Stimulated activated naive CD4-positive, alpha-beta T cell (primary cell): Measurements from ENCODE around the gene ULK4.
"Not testable (repeated sequence)": the region's sequence is repeated elsewhere in the genome, so short reads cannot be mapped to it uniquely, and the experiment has no call there.

ENCODE experiments used
- DNase-seq, 6 experiments: peaks; one replicate each; lab custom pipeline; 2025; lab: John Stamatoyannopoulos, UW

Gene ULK4

DNA sequence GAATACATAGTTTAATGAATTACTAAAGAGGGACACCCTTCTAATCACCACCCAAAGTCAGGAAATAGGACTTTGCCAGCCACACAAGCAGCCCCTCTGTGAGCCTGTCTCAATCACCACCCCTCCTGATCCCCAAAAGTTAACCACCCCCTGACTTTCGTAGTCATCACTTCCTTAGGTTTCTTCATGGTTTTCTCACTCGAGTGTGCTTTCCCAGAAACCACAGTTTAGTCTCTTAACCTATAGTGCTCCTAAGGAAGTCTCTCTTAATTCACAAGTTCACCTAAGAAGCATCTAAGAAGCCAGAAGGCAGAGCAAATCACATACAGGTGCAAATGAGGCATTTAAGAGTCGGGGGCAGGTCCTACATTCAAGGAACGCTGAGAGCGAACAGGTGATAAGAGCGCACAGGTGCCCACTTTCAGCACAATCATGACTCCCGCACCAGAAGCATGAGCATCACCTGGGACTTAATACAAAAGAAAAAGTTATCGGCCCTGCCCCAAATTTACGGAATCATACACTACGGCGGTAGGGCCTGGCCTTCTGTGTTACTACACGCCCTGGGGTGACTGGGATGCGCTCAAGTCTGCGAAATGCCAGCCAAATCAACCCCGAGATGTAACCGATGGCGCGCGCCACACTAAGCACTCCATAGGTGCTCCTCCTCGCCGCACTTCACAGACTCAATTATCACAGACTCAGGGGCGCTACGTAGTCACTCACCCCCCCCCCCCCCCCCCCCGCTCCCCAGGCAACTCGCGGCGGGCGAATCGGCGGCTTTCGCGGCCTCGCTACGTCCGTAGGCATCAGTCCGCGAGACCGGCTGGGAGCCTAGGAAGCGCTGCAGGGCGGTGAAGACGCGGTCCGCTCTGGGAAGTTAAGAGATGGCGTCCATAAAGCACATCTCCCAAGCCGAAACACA, 815 bp downstream of the ULK4 start:
- DNase-seq = peak; percentile 60 to 78 (median 68)

- no peak for DNase-seq
These were observed 5.3 kb downstream of the ULK4 start for GRCh38 chr3:41956574-41956973.

DNA sequence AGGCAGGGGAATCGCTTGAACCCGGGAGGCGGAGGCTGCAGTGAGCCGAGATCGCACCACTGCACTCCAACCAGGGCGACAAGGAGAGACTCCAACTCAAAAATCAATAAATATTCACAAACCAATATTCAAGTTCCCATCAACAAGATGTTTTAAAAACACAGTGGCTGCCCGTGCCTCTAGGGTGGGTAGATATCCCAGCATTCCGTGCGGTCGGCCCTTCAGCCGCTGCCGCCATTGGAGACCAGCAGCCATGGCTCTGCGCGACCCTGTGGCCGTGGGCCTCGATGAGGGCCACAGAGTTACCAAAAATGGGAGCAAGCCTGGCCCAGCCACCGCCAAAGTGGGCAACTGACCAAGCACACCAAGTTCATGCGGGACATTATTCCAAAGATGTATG, 6.7 kb downstream of the ULK4 start:
- no peak for DNase-seq

DNA sequence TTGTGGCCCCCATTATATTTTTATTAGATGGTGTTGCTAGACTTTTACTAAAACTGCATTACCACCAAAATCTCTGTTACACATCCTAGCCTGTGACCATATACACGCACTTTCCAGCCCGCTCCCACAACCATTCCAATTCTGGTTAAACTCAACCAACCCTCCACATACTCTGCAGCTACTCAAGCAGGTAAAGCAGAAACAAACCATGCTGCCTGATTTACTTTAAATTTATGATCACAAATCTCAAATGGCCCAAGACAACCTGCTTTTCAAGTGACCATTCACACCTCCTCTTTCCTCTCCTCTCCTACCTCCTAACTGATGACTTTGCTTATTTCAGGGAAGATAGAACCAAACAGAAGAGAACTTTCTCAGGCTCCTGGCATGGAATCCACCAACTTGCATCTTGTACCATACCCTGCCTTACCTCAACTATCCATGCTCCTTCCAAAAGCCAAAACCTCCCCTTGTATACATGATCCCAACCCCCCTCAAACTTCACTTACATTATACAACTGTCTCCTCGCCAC, 18.5 kb downstream of the ULK4 start:
- DNase-seq = no peak

DNA sequence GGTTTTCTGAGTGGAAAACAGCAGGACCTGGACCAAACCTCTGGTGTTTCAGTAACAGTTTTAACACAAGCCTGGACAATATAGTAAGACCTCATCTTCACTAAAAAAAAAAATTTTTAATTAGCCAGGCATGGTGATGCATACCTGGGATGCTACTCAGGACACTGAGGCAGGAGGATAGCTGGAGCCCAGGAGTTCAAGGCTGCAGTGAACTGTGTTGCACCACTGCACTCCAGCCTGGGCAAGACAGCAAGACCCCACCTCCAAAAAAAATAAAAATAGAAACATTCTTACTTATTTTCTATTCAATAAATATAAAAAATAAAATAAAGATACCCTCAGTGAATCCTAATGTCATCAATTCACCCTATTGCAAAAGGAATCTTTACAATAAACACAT, 21.5 kb downstream of the ULK4 start:
- DNase-seq = no peak

DNA sequence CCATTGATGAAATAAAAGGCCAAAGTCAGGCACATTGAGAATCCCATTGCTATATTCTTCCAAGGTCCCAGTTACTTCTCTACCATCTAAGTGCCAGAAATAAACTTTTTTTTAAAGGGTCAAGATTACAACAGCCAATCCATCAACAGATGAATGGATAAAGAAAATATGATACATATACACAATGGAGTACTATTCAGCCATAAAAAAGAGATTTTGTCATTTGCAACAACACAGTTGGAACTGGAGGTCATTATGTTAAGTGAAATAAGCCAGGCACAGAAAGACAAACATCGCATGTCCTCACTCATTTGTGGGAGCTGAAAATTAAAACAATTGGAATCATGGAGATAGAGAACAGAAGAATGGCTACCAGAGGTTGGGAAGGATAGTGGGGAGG, 25.5 kb downstream of the ULK4 start:
- no peak for DNase-seq

DNA sequence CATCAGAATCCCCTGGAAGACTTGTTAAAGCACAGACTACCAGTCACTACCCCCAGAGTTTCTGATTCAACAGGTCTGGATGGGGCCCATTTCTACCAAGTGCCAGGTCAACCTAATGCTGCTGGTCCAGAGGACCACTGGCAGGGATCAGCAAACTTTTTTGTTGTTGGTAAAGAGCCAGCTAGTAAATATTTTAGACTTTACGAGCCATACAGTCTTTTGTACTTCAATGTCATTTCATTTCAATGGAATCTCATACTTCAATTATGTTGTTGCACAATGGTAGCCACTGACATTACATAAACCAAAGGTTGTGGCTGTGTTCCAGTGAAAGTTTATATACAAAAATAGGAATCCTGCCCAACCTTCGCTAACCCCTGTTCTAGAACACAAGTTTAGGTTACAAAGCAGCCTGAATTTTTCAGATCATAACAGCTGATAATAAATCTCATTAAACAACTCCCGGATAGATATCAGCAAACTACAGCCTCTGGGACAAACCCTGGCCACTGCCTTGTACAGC, 28.7 kb downstream of the ULK4 start:
- no peak for DNase-seq

GRCh38 chr3:41932464-41932863, 29.4 kb downstream of the ULK4 start:
- DNase-seq = no peak

DNA sequence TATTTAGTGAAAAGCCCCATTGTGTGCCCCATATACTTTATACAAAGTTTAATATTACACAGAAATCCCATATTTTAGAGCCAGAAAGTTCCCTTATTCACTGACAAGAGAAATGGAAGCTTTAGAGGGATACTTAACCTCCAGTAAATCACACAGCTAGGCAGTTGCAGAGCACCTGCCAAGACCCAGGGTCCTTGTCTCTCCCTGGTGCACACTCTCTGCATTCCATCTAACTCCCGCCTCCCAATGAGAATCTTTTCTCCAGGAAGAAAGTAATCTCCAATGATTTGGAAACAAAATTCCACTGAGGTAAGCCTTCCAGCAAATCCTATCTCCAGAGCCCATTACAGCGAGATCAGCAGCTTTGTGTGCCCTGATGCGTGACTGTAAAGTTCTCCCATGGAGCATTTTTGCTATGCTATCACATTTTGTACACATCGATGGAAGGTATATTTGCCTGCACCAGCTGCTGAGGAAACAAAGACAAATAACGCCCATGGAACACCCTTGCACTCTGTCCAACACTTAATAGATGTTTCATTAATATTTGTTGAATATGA, 41.4 kb downstream of the ULK4 start:
- DNase-seq = no peak

GRCh38 chr3:41915353-41915752, 46.5 kb downstream of the ULK4 start:
- no peak for DNase-seq

GRCh38 chr3:41912280-41912679, 49.6 kb downstream of the ULK4 start:
- no peak for DNase-seq

DNA sequence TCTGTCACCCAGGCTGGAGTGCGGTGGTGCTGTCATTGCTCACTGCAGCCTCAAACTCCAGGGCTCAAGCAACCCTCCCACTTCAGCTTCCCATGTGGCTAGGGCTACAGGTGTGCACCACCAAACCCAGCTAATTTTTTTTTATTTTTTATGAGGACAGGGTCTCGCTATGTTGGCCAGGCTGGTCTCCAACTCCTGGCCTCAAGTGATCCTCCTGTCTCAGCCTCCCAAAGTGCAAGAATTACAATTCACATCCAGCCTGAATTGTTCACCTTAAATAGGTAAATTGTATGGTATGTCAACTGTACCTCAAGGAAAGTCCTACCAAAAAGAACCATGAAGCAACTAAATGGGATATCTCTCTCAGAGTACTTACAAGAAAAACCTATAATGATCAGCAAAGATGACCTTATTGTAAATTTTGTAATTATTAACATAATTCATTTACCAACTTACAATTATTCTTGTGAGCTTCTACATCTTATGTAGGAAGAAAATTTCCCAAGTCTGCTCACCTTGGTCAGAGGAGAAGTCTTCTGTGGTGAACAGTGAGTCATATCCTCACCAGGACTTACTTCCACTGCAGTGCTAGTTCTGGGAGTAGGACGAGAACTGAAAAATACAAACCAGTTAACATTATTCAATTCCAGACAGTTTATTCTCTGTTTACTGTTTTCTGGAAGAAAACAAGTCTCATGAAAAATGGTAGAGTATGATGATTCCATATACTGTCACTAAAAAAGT, 54.4 kb downstream of the ULK4 start:
- DNase-seq = no peak

- no peak for DNase-seq
These were observed 61.6 kb downstream of the ULK4 start for GRCh38 chr3:41900265-41900664.

DNA sequence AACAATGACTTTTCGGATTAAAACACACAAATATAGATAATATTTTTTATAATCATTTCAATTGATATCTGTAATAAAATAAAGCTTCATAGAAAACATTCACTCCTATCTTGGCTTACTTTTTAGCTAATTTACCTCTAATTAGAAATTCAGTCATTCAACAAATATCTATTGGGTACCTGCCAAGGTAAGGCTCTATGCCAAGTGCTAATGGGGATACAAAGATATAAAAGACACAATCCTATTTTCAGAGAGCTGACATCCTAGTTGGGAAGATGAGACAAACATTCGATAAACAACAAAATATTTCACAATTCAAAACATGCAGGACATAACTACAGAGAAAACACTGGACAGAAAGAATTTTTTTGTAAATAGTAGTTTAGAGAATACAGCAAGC, 63.3 kb downstream of the ULK4 start:
- DNase-seq = no peak

- peak in 2 of 6 experiments; percentile 11 to 15 for DNase-seq
These were observed 67.9 kb downstream of the ULK4 start for GRCh38 chr3:41893977-41894376.

DNA sequence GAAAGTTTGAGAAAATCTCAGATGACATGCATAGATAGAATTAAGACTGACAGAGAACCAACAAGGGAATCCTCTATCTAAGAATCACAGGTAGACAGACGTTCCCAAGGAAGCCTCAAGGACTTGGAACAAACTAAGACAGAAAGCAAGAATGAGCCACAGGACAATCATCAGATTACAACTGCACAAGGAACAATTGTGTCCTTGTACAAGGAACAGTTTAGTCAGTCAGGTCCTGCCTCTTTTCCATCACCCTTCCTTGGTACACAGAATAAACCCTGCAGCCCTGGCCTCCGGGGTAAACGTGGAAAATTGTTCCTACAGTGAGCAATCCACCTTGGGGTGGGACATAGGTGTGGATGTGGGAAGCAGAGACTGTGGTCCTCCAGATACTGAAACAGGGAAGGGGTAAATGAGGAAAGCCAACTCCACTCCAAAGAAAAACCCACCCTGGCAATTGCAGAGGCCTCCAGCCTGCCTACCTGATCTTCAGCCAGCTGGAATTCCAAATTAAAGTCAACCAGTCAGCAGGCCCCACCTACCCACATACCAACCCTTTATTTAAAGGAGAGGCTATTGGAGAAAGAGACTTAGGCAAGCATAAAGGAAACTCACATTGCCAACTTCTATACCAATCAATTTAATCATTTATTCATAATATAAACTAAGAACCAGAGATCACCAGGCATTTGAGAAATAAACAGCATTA, 73.4 kb downstream of the ULK4 start:
- DNase-seq = no peak

DNA sequence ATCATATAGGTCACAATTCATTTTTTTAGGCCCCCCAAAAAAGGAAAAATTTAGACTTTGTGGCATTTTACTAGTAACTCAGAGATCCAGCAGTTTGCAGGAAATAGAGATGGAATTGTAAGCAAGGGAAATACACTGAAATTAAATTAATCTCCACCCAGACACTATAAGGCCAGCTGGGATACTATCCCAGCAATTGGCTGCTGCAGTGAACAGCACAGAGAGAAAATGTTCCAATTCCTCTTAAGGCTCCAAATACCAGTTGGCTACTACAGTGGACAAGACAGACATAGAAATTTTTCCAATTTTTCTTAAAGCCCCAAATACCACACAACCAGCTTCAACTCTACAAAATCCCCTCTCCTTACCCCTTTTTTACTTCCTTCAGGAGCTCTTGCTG, 78.9 kb downstream of the ULK4 start:
- DNase-seq = no peak

- peak in 2 of 6 experiments; percentile 43 to 51 for DNase-seq
These were observed 80.6 kb downstream of the ULK4 start for GRCh38 chr3:41881233-41881821.

DNA sequence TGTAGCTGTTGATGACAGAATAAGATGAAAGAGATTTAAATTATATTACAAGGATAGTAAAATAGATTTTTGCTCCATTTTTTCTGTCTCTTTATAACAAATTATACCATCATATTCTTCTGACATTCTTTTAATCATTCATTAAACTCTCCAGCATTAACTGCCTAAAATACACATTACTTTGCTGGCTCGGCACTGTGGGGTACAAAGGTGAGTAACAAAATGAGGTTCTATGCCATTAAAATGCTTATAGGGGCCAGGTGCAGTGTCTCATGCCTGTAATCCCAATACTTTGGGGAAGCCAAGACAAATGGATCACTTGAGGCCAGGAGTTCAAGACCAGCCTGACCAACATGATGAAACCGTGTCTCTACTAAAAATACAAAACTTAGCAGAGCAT, 81.5 kb downstream of the ULK4 start:
- no peak for DNase-seq

DNA sequence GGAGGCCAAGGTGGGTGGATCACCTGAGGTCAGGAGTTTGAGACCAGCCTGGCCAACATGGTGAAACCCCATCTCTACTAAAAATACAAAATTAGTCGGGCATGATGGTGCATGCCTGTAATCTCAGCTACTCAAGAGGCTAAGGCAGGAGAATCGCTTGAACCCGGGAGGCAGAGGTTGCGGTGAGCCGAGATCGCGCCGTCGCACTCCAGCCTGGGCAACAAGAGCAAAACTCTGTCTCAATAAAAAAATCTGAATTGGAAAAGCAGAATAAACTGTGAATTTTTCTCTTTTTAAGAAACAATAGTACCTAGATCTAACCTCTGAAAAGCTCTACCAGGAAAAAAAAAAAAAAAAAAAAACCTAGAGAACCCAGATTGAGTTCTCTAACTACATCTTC, 84.2 kb downstream of the ULK4 start:
- not testable (repeated sequence) for DNase-seq

GRCh38 chr3:41874022-41874421, 87.9 kb downstream of the ULK4 start:
- no peak for DNase-seq
